Measurements from ENCODE around the gene DAND5. TPM values are rescaled to one million over a fixed set of nuclear protein-coding genes. Genes with fewer than 3 reads are reported as not detected.

The DAND5 gene
- polyA plus RNA-seq, 1 of the 3 experiments (the other 2 are of a cell fraction) = 1.0 TPM

GRCh38 chr19:12955996-12956395 is 13.4 kb upstream of the DAND5 start:
- H3K4me2 ChIP-seq = peak overlapping the region; percentile 96
- H3K4me3 ChIP-seq (ENCODE audit: low read depth in 2 of 2, low read length in 1 of 2) = peak overlapping the region; percentile 70 to 71
- peaks cover 32 to 39% of the 10 kb centered on the region in 2 experiments for H3K4me1 ChIP-seq (ENCODE audit: control insufficient read depth in 1 of 2, insufficient read depth in 2 of 2, low read depth in 1 of 2, low read length in 1 of 2)
- H3K9me2 ChIP-seq = no peaks in the 10 kb centered on the region
- H3K27ac ChIP-seq (ENCODE audit: low read depth in 2 of 2, low read length in 1 of 2) = peak overlapping the region; percentile 2 to 97; a peak in 3 of 4 replicates
- POLR2A ChIA-PET = interaction anchor here (1.6 kb wide), 1 partner anchor 9 kb away, joined by 5 read pairs; no protein-coding TSS in a partner anchor
- no peak for DNase-seq
- CTCF ChIA-PET = interaction anchor here (1.0 to 5.6 kb wide), 6 partner anchors 9 to 209 kb away, joined by 3 to 55 read pairs (median 5); partner anchors contain the start of gene DAND5
- peaks cover 54% of the 10 kb centered on the region for H3K79me2 ChIP-seq (ENCODE audit: insufficient read depth)
- no peaks in the 10 kb centered on the region for H3K27me3 ChIP-seq (ENCODE audit: insufficient read depth)
- peaks cover 60% of the 10 kb centered on the region for H3F3A ChIP-seq (replicated peaks; ENCODE audit: insufficient read depth)
- peak overlapping the region; percentile 89 for H3K9ac ChIP-seq
- peaks cover 5% of the 10 kb centered on the region; the same call in 1 of the 2 replicates for H4K20me1 ChIP-seq (ENCODE audit: insufficient read depth)
- no peak overlapping the region for H2AFZ ChIP-seq (ENCODE audit: low read depth)
- peaks cover 0 to 23% of the 10 kb centered on the region in 2 experiments for H3K36me3 ChIP-seq (replicated peaks in 1 of 2; ENCODE audit: control insufficient read depth in 1 of 2, insufficient read depth in 2 of 2, low read length in 1 of 2)
- 68% methylated on average over 9 of the region's 12 CpGs for WGBS (ENCODE audit: low lambda C conversion rate)
- no peaks in the 10 kb centered on the region for H3K9me3 ChIP-seq
- TF ChIP-seq EP300 (IDR thresholded peaks at IDR 0.05; ENCODE audit: borderline replicate concordance in 1 of 2, low read depth in 1 of 2, low read length in 1 of 2) (no peak), RCOR1 (IDR thresholded peaks at IDR 0.05; ENCODE audit: low read length) (no peak), PBX3 (IDR thresholded peaks at IDR 0.05) (no peak), MEF2A (IDR thresholded peaks at IDR 0.05; ENCODE audit: borderline replicate concordance, low read depth) (no peak), NFIC (IDR thresholded peaks at IDR 0.05; ENCODE audit: borderline replicate concordance) (no peak), GABPA (IDR thresholded peaks at IDR 0.05; ENCODE audit: low read depth) (no peak), TAF1 (IDR thresholded peaks at IDR 0.05; ENCODE audit: borderline replicate concordance, low read depth, low read length) (no peak), ELF1 (IDR thresholded peaks at IDR 0.05) (no peak), EZH2phosphoT487 (IDR thresholded peaks at IDR 0.05; ENCODE audit: borderline replicate concordance, low read depth) (no peak), POLR2AphosphoS5 (IDR thresholded peaks at IDR 0.05; ENCODE audit: low read depth, low read length) (no peak), MXI1 (IDR thresholded peaks at IDR 0.05; ENCODE audit: low read depth, low read length) (no peak)
- TF ChIP-seq, protein P1, sequence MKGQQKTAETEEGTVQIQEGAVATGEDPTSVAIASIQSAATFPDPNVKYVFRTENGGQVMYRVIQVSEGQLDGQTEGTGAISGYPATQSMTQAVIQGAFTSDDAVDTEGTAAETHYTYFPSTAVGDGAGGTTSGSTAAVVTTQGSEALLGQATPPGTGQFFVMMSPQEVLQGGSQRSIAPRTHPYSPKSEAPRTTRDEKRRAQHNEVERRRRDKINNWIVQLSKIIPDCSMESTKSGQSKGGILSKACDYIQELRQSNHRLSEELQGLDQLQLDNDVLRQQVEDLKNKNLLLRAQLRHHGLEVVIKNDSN (IDR thresholded peaks at IDR 0.05; ENCODE audit: borderline replicate concordance, low read depth) = no peak
- TF ChIP-seq, protein P2, sequence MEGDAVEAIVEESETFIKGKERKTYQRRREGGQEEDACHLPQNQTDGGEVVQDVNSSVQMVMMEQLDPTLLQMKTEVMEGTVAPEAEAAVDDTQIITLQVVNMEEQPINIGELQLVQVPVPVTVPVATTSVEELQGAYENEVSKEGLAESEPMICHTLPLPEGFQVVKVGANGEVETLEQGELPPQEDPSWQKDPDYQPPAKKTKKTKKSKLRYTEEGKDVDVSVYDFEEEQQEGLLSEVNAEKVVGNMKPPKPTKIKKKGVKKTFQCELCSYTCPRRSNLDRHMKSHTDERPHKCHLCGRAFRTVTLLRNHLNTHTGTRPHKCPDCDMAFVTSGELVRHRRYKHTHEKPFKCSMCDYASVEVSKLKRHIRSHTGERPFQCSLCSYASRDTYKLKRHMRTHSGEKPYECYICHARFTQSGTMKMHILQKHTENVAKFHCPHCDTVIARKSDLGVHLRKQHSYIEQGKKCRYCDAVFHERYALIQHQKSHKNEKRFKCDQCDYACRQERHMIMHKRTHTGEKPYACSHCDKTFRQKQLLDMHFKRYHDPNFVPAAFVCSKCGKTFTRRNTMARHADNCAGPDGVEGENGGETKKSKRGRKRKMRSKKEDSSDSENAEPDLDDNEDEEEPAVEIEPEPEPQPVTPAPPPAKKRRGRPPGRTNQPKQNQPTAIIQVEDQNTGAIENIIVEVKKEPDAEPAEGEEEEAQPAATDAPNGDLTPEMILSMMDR (IDR thresholded peaks at IDR 0.05) = no peak

Data from SK-N-SH (cell line).